GM12875 (cell line): Measurements from ENCODE around the gene PHOX2B.

Experiments used
- H3K4me3 ChIP-seq: one replicate; pipeline ENCODE4 v1.5.1; 2011; ENCODE audit warnings: low read depth, low read length, control low read depth
- CTCF ChIP-seq: IDR thresholded peaks from 2 replicates; pipeline ENCODE4 v1.5.1; 2011; ENCODE audit warnings: low read depth, mild to moderate bottlenecking, control low read depth, inconsistent platforms, low read length, moderate library complexity, borderline replicate concordance; ENCODE audit not compliant: insufficient read depth

Gene PHOX2B

GRCh38 chr4:41787931-41788330 is 39.4 kb upstream of the PHOX2B start:
- no peak overlapping the region for H3K4me3 ChIP-seq
- TF ChIP-seq CTCF = no peak

GRCh38 chr4:41785665-41786064 is 37.1 kb upstream of the PHOX2B start:
- TF ChIP-seq CTCF = no peak
- H3K4me3 ChIP-seq = no peak overlapping the region

- no peak for TF ChIP-seq CTCF
- no peak overlapping the region for H3K4me3 ChIP-seq
Measured at GRCh38 chr4:41784191-41784979, 35.9 kb upstream of the PHOX2B start.

- no peak overlapping the region for H3K4me3 ChIP-seq
- TF ChIP-seq CTCF = no peak
Measured at GRCh38 chr4:41776466-41776865, 27.9 kb upstream of the PHOX2B start.

- H3K4me3 ChIP-seq = no peak overlapping the region
- TF ChIP-seq CTCF = no peak
Measured at GRCh38 chr4:41763729-41764128, 15.2 kb upstream of the PHOX2B start.

- no peak for TF ChIP-seq CTCF
- no peak overlapping the region for H3K4me3 ChIP-seq
Measured at GRCh38 chr4:41758884-41759283, 10.4 kb upstream of the PHOX2B start.

- H3K4me3 ChIP-seq = no peak overlapping the region
- no peak for TF ChIP-seq CTCF
Measured at GRCh38 chr4:41757521-41758156, 9.1 kb upstream of the PHOX2B start.
